Naive thymus-derived CD8-positive, alpha-beta T cell (primary cell): ENCODE results near the gene CST5. TPM values are rescaled to one million over a fixed set of nuclear protein-coding genes. Genes with fewer than 3 reads are reported as not detected.

Source experiments
- ATAC-seq, 2 donors: fragments of 150-1000 bp; cut with Tn5 transposase in 1 of 2; sonication (Bioruptor Pico), chemical (Tn5 transposase) in 1 of 2; 1 replicate in 1 of 2; 2 replicates in 1 of 2; pipeline ENCODE4 v1.10.0; 2021; ENCODE audit warnings: mild to moderate bottlenecking in 2 of 2, moderate library complexity in 2 of 2
- POLR2A ChIA-PET: fragments of 350-600 bp; sonication (Branson Sonifier 250); formaldehyde crosslinking; loops from one replicate; lab custom pipeline; 2021; ENCODE audit warnings: antibody characterized with exemption; lab: Charles Lee
- DNase-seq, 10 donors: peaks; one replicate each; pipeline versions ENCODE4 v3.0.0 to v3.0.0-alpha.2; 2020 to 2022
- H3K27ac Mint-ChIP-seq, 10 donors: one replicate each; pipeline ENCODE4 v1.8.0; 2020 to 2022; ENCODE audit warnings: mild to moderate bottlenecking in 10 of 10, mixed read lengths in 10 of 10, moderate library complexity in 4 of 10, inconsistent platforms in 1 of 10
- H3K27me3 Mint-ChIP-seq, 5 donors: one replicate each; pipeline ENCODE4 v1.8.0; 2021 to 2022; ENCODE audit warnings: mixed read lengths in 5 of 5
- H3K36me3 Mint-ChIP-seq, 3 donors: one replicate each; pipeline ENCODE4 v1.8.0; 2020 to 2022; ENCODE audit warnings: mixed read lengths in 3 of 3, mild to moderate bottlenecking in 2 of 3, inconsistent platforms in 1 of 3
- H3K4me1 Mint-ChIP-seq, 4 donors: one replicate each; pipeline ENCODE4 v1.8.0; 2021 to 2022; ENCODE audit warnings: mixed read lengths in 4 of 4
- H3K4me3 Mint-ChIP-seq, 10 donors: one replicate each; pipeline ENCODE4 v1.8.0; 2020 to 2022; ENCODE audit warnings: mild to moderate bottlenecking in 10 of 10, mixed read lengths in 10 of 10, moderate library complexity in 6 of 10, inconsistent platforms in 1 of 10
- H3K9me3 Mint-ChIP-seq, 9 donors: one replicate each; pipeline ENCODE4 v1.8.0; 2020 to 2022; ENCODE audit warnings: mixed read lengths in 9 of 9, mild to moderate bottlenecking in 3 of 9, inconsistent platforms in 1 of 9, moderate library complexity in 1 of 9
- polyA plus RNA-seq, 3 donors: library from polyadenylated mRNA; unstranded; fragments of 300-500 nt; fragmentation: Illumina TruSeq; gene quantifications; one replicate each; pipeline ENCODE4 v1.2.3, GENCODE V29; 2021
- total RNA-seq, 8 experiments: library from RNA in 2 of 8; stranded (reverse) in 2 of 8; gene quantifications; one replicate each; pipeline ENCODE4 v1.2.3 and lab custom pipeline; 2021 to 2026

CST5 gene
- total and polyA plus RNA-seq, 5 experiments from 2014 or later: not detected

DNA sequence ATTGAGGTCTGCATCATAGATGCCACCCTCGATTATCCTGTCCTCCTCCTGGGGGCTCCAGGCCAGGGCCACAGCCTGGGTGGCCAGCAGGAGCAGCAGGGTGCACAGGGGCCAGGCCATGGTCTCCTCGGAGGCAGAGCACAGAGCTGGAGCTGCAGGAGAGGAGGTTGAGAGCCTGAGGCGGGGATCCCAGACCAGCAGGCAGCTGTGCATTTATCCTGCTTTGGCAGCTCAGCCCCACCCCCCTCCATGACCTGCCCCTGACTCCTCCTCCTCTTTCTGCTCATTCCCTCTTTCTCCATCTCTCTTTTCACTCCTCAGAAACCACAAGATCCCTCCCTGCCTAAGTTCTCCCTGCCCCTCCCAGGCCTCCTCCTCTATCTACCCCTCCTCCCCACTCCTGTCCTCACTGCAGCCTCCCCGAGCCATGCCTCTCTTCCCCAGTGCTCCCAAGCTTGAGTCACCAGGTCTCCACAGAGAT lies 53.0 kb downstream of the CST5 start, which contains the start of gene CST2:
CST2 (minus strand) TSS at position 189 of the 481 bp plus-strand sequence; CDS start at position 120, 69 bp downstream.
- Mint-ChIP-seq H3K4me3 (no peak within 1 kb of the TSS), H3K9me3 (no peaks in the 10 kb centered on the region), H3K36me3 (no peaks in the 10 kb centered on the region), H3K27ac (peak within 1 kb of the TSS in 1 of 10 donors; percentile 52), H3K4me1 (peaks cover 0 to 6% (median 0%) of the 10 kb centered on the region in 4 donors), H3K27me3 (peaks cover 1 to 16% (median 4%) of the 10 kb centered on the region in 5 donors)
- POLR2A ChIA-PET: no interaction called here
- ATAC-seq (no peak), DNase-seq (no peak)

Other genes starting within 250 kb of the CST5 start
- 1 to 10 TPM; 5.3 to 7.8 TPM for gene CST3, start 241.8 kb downstream of the CST5 start, total RNA-seq
- 10 to 100 TPM in 1 of 3 donors, 1 to 10 TPM in 1, under 1 TPM in 1; 0.65 to 10.7 (median 2.9) TPM for gene CST3, start 241.8 kb downstream of the CST5 start, polyA plus RNA-seq
- not detected for gene CST4, start 190.7 kb downstream of the CST5 start, total RNA-seq
- gene CST4, start 190.7 kb downstream of the CST5 start, polyA plus RNA-seq: not detected
- not detected for gene CST1, start 128.8 kb downstream of the CST5 start, total RNA-seq
- not detected for gene CST1, start 128.8 kb downstream of the CST5 start, polyA plus RNA-seq
- not detected for gene CST2, start 53.0 kb downstream of the CST5 start, total RNA-seq
- not detected for gene CST2, start 53.0 kb downstream of the CST5 start, polyA plus RNA-seq
- gene GGTLC1, start 109.0 kb upstream of the CST5 start, total RNA-seq: not detected
- gene GGTLC1, start 109.0 kb upstream of the CST5 start, polyA plus RNA-seq: not detected